HL-60 (cell line): ENCODE results near the gene SPIN2A.
"Not testable (repeated sequence)": the region's sequence is repeated elsewhere in the genome, so short reads cannot be mapped to it uniquely, and the experiment has no call there.

ENCODE experiments used
- GABPA ChIP-seq: IDR thresholded peaks from 2 replicates; pipeline ENCODE4 v1.6.1; 2012; ENCODE audit warnings: low read depth
- POLR2AphosphoS5 ChIP-seq: IDR thresholded peaks from 2 replicates; pipeline ENCODE4 v1.6.1; 2012; ENCODE audit warnings: low read depth
- SPI1 ChIP-seq: IDR thresholded peaks from 2 replicates; pipeline ENCODE4 v1.6.1; 2012; ENCODE audit warnings: low read depth, mild to moderate bottlenecking, borderline replicate concordance
- TF ChIP-seq, protein P1 (sequence below): IDR thresholded peaks from one replicate; pipeline ENCODE4 v1.5.1; 2011; ENCODE audit warnings: low read length, control low read depth, inconsistent platforms; ENCODE audit not compliant: insufficient read depth
- TF ChIP-seq, protein P2 (sequence below): IDR thresholded peaks from 2 replicates; pipeline ENCODE4 v1.6.1; 2012; ENCODE audit warnings: low read depth; ENCODE audit not compliant: insufficient replicate concordance

DNA sequence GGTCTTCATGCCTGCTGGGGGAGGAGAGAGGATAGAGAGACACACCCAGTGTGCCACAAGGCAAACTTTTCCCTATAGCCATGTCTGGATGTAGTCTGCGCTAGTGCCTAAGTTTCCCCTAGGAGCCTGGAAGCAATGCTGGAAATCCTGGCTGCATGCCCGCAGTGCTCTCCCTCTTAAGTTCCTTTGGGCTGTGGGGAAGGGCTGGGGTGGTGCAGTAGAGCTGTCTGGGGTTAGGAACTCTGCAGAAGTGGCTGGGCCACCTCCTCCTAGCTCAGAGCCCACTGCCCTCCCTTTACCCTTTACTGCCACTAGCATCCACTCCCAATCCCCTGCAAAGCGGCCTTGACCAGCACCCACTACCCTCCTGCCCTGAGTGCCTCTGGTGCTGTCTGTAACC is 608 bp downstream of the SPIN2A start:
- TF ChIP-seq, protein P1, sequence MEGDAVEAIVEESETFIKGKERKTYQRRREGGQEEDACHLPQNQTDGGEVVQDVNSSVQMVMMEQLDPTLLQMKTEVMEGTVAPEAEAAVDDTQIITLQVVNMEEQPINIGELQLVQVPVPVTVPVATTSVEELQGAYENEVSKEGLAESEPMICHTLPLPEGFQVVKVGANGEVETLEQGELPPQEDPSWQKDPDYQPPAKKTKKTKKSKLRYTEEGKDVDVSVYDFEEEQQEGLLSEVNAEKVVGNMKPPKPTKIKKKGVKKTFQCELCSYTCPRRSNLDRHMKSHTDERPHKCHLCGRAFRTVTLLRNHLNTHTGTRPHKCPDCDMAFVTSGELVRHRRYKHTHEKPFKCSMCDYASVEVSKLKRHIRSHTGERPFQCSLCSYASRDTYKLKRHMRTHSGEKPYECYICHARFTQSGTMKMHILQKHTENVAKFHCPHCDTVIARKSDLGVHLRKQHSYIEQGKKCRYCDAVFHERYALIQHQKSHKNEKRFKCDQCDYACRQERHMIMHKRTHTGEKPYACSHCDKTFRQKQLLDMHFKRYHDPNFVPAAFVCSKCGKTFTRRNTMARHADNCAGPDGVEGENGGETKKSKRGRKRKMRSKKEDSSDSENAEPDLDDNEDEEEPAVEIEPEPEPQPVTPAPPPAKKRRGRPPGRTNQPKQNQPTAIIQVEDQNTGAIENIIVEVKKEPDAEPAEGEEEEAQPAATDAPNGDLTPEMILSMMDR: not testable (repeated sequence)
- TF ChIP-seq POLR2AphosphoS5, GABPA, SPI1: not testable (repeated sequence)
- TF ChIP-seq, protein P2, sequence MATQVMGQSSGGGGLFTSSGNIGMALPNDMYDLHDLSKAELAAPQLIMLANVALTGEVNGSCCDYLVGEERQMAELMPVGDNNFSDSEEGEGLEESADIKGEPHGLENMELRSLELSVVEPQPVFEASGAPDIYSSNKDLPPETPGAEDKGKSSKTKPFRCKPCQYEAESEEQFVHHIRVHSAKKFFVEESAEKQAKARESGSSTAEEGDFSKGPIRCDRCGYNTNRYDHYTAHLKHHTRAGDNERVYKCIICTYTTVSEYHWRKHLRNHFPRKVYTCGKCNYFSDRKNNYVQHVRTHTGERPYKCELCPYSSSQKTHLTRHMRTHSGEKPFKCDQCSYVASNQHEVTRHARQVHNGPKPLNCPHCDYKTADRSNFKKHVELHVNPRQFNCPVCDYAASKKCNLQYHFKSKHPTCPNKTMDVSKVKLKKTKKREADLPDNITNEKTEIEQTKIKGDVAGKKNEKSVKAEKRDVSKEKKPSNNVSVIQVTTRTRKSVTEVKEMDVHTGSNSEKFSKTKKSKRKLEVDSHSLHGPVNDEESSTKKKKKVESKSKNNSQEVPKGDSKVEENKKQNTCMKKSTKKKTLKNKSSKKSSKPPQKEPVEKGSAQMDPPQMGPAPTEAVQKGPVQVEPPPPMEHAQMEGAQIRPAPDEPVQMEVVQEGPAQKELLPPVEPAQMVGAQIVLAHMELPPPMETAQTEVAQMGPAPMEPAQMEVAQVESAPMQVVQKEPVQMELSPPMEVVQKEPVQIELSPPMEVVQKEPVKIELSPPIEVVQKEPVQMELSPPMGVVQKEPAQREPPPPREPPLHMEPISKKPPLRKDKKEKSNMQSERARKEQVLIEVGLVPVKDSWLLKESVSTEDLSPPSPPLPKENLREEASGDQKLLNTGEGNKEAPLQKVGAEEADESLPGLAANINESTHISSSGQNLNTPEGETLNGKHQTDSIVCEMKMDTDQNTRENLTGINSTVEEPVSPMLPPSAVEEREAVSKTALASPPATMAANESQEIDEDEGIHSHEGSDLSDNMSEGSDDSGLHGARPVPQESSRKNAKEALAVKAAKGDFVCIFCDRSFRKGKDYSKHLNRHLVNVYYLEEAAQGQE: not testable (repeated sequence)
